Ammon's horn (tissue), 1 donor: ENCODE results near the gene PITPNB.

Source experiments
- DNase-seq: peaks from one replicate; pipeline ENCODE4 v3.0.0-alpha.2; 2016; ENCODE audit warnings: low spot score

Gene PITPNB

GRCh38 chr22:27802346-27803073, 116.5 kb downstream of the PITPNB start:
- no peak for DNase-seq
